Vagina (tissue), 2 donors: ENCODE results near the gene SYNDIG1.

Experiments used
- CTCF ChIP-seq, 3 experiments: fragments of 450-650 bp in 2 of 3; fragments of 200-600 bp in 1 of 3; sonication (generic) in 1 of 3; IDR thresholded peaks; one replicate each; pipeline ENCODE4 v1.5.1; 2017 to 2019; ENCODE audit warnings: antibody characterized with exemption in 3 of 3, mild to moderate bottlenecking in 2 of 3, moderate library complexity in 2 of 3
- POLR2AphosphoS5 ChIP-seq, 2 donors: sonication (generic); formaldehyde crosslinking; IDR thresholded peaks; one replicate each; pipeline ENCODE4 v1.9.0; 2017; ENCODE audit warnings: antibody characterized with exemption in 2 of 2, mild to moderate bottlenecking in 2 of 2, low read depth in 1 of 2; ENCODE audit not compliant: insufficient read depth in 1 of 2

- no peak for TF ChIP-seq CTCF (IDR thresholded peaks at IDR 0.05)
- no peak for TF ChIP-seq POLR2AphosphoS5 (IDR thresholded peaks at IDR 0.05; ENCODE audit: insufficient read depth in 1 of 2, low read depth in 1 of 2)
These were observed 191.2 kb downstream of the SYNDIG1 start for GRCh38 chr20:24660651-24661050.
